Prostate gland (tissue), 2 donors: ENCODE results near the gene PIRT.

Source experiments
- CTCF ChIP-seq, 4 experiments: fragments of 200-600 bp in 2 of 4; fragments of 450-650 bp in 2 of 4; sonication (generic) in 2 of 4; IDR thresholded peaks; 1 replicate in 3 of 4; 2 replicates in 1 of 4; pipeline ENCODE4 v1.5.1; 2016 to 2019; ENCODE audit warnings: antibody characterized with exemption in 4 of 4, mild to moderate bottlenecking in 2 of 4, moderate library complexity in 2 of 4
- POLR2A ChIP-seq: fragments of 450-650 bp; IDR thresholded peaks from one replicate; pipeline ENCODE4 v1.6.1; 2016; ENCODE audit warnings: antibody characterized with exemption, mild to moderate bottlenecking
- POLR2AphosphoS5 ChIP-seq: sonication (generic); formaldehyde crosslinking; IDR thresholded peaks from one replicate; pipeline ENCODE4 v1.6.1; 2017; ENCODE audit warnings: antibody characterized with exemption

GRCh38 chr17:10875984-10876555 is 38.2 kb upstream of the PIRT start:
- TF ChIP-seq CTCF (IDR thresholded peaks at IDR 0.05), result peak; percentile 39 to 72 (median 68)
- TF ChIP-seq POLR2AphosphoS5, result no peak
- TF ChIP-seq POLR2A, result no peak
